T-helper 1 cell treated with Interleukin-12 subunit alpha and Interleukin-12 subunit beta and Interleukin-4 antibody, amounts not matched to agents 30 μg/mL and 1 μg/mL, for 36 hours (primary cell): ENCODE measurements around the gene SHKBP1.
A peak's percentile ranks its signal among the peaks of the same experiment; 100 is the strongest.

Experiments used
- H3K27ac Mint-ChIP-seq: one replicate; pipeline ENCODE4 v1.8.0; 2021; ENCODE audit warnings: mild to moderate bottlenecking, mixed read lengths
- H3K27me3 Mint-ChIP-seq: one replicate; pipeline ENCODE4 v1.8.0; 2021; ENCODE audit warnings: low read depth, mixed read lengths
- H3K36me3 Mint-ChIP-seq: one replicate; pipeline ENCODE4 v1.8.0; 2021; ENCODE audit warnings: low read depth, mixed read lengths
- H3K4me1 Mint-ChIP-seq: one replicate; pipeline ENCODE4 v1.8.0; 2021; ENCODE audit warnings: low read depth, mixed read lengths
- H3K4me3 Mint-ChIP-seq: one replicate; pipeline ENCODE4 v1.8.0; 2021; ENCODE audit warnings: mild to moderate bottlenecking, moderate library complexity, mixed read lengths
- H3K9me3 Mint-ChIP-seq: one replicate; pipeline ENCODE4 v1.8.0; 2021; ENCODE audit warnings: mixed read lengths

SHKBP1 gene

DNA sequence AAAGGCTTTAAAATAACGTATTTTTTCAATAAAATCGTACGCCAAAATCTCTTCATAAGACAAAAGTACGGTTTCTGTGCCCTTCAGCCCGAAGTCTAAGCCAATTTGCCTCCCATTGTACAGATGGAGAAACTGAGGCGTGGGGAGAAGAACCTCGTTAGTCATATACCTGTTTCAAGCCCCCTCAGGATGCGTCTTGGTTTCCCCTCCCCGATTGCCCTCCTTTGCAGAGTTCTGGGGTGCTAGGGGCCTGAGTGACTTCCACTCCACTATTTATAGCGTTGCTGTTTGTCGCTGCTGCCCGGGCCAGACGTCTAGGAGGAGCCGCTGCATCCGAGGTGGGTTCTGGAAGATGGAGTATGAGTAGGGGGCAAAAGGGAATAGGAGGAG is 22.2 kb downstream of the SHKBP1 start:
- no peak overlapping the region for H3K27ac Mint-ChIP-seq
- H3K4me1 Mint-ChIP-seq: peaks cover 45% of the 10 kb centered on the region
- H3K27me3 Mint-ChIP-seq: peaks cover 67% of the 10 kb centered on the region
- peaks cover 2% of the 10 kb centered on the region for H3K36me3 Mint-ChIP-seq
- peak overlapping the region; percentile 3 for H3K4me3 Mint-ChIP-seq
- H3K9me3 Mint-ChIP-seq: no peaks in the 10 kb centered on the region

DNA sequence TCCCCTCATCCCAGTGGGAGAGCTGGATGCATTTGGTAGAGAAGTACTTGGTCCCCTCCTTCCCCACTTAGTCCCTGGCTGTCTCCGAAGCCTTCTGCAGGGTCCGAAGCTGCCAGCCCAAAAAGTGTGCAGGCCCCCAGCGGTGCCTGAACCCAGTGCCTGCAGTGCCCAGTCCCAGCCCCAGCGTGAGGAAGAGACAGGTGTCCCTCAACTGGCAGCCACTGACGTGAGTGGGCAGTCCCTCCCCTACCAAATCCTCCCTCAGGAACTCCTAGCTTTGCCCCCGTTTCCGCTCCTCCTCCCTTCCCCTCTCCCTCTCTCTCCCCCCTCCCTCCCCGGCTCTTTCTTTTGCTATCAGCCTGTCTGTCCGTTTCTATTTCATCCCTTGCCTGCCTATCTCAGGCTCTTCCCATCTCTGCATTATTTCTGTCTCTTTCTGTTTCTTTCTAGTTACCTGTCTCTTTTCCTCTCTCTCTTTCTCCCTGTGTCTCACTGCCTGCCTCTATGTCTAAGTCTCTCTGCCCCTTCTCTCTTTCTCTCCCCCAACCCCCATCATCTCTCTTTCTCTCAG is 22.7 kb downstream of the SHKBP1 start:
- Mint-ChIP-seq H3K4me3 (peak overlapping the region; percentile 56), H3K27me3 (peaks cover 70% of the 10 kb centered on the region), H3K4me1 (peaks cover 46% of the 10 kb centered on the region), H3K9me3 (no peaks in the 10 kb centered on the region), H3K27ac (no peak overlapping the region), H3K36me3 (peaks cover 2% of the 10 kb centered on the region)

DNA sequence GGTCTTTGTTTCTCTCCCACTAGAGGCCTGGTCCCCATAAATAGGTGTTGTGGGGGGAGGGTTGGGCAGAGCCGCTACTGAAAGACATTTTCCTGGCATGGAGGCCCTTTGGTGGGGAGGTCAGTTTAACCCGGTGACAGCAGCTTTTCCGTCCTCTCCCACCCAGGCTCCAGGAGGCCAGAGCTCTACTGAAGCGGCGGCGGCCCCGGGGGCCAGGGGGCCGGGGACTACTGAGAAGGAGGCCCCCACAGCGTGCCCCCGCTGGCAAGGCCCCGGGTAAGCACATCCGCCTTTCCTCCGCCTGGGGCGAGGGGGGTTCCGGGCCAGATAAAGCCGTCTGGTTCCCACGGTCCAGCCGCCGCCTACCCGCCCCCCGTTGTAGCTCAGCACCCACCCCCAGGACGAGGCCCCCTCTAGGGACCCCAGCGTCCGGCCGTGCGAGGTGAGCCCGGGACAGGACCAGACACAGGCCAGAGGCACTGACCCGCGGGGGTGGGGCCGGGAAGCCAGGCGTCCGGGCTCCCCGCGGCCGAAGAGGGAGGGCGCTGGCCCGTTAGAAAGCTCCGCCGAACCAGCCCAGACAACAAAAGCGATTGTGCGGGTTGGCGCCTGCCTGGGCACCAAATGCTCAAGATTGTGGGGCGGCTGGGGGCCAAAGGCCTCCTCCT is 23.4 kb downstream of the SHKBP1 start:
- H3K4me3 Mint-ChIP-seq: peak overlapping the region; percentile 56
- H3K27me3 Mint-ChIP-seq: peaks cover 65% of the 10 kb centered on the region
- peaks cover 2% of the 10 kb centered on the region for H3K36me3 Mint-ChIP-seq
- peaks cover 44% of the 10 kb centered on the region for H3K4me1 Mint-ChIP-seq
- H3K9me3 Mint-ChIP-seq: no peaks in the 10 kb centered on the region
- H3K27ac Mint-ChIP-seq: no peak overlapping the region

GRCh38 chr19:40600570-40601133 is 24.0 kb downstream of the SHKBP1 start:
- H3K9me3 Mint-ChIP-seq: no peaks in the 10 kb centered on the region
- no peak overlapping the region for H3K27ac Mint-ChIP-seq
- peak overlapping the region; percentile 44 for H3K4me3 Mint-ChIP-seq
- peaks cover 59% of the 10 kb centered on the region for H3K27me3 Mint-ChIP-seq
- H3K4me1 Mint-ChIP-seq: peaks cover 47% of the 10 kb centered on the region
- peaks cover 2% of the 10 kb centered on the region for H3K36me3 Mint-ChIP-seq

DNA sequence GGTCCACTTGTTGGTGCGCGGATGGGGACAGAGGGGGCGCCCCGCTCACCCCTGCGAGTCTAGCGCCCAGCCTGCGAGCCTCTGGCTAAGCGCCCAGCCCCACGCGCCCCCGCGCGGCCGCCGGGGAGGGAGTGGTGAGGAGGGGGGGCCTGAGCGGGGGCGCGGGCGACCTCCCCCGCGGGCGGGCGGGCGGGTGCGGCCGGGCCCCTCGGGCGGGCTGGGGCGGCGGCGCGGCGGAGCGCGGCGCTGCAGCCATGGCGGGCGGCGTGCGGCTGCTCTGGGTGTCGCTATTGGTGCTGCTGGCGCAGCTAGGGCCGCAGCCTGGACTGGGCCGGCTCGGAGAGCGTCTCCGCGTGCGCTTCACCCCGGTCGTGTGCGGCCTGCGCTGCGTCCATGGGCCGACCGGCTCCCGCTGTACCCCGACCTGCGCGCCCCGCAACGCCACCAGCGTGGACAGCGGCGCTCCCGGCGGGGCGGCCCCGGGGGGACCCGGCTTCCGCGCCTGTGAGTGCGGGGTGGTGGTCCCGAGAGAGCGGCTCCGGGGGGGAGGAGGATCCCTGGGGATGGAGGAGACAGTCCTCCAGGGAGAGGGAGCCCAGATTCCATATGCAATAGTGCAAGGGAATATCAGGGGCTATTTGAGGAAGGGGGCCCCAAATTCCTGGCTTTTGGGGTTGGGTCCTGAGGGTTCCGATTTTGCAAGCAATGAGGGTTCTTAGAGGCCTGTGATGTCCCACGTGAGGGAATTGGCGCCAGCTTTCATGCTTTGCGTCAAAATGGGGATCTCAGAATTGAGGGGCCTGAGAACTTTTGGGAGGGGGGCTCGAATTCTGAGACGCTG is 24.7 kb downstream of the SHKBP1 start, which contains the start of gene LTBP4:
TSS of gene LTBP4 (plus strand) at position 236 of the 841 bp plus-strand sequence. CDS start at position 255, 19 bp downstream.
- H3K4me3 Mint-ChIP-seq: peak within 1 kb of the TSS; percentile 59
- no peaks in the 10 kb centered on the region for H3K9me3 Mint-ChIP-seq
- peaks cover 53% of the 10 kb centered on the region for H3K27me3 Mint-ChIP-seq
- H3K4me1 Mint-ChIP-seq: peaks cover 50% of the 10 kb centered on the region
- peaks cover 2% of the 10 kb centered on the region for H3K36me3 Mint-ChIP-seq
- no peak within 1 kb of the TSS for H3K27ac Mint-ChIP-seq

DNA sequence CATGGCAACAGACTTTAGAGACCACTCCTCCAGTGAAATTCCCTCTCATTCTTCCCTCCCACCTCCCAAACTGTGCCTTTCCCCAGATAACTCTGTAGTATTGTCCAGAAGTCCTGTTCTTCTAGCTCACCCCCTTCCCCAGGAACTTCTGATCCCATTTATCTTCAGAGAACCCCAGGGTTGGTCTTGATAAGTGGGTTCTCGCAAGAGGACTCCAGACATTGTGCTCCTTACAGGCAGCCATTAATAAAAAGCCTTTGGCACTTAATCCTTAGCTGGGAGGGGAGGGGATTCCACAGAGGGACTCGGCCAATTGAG is 26.4 kb downstream of the SHKBP1 start:
- H3K36me3 Mint-ChIP-seq: peaks cover 2% of the 10 kb centered on the region
- H3K27me3 Mint-ChIP-seq: peaks cover 41% of the 10 kb centered on the region
- H3K4me1 Mint-ChIP-seq: peaks cover 58% of the 10 kb centered on the region
- H3K27ac Mint-ChIP-seq: no peak overlapping the region
- no peaks in the 10 kb centered on the region for H3K9me3 Mint-ChIP-seq
- H3K4me3 Mint-ChIP-seq: peak overlapping the region; percentile 34

DNA sequence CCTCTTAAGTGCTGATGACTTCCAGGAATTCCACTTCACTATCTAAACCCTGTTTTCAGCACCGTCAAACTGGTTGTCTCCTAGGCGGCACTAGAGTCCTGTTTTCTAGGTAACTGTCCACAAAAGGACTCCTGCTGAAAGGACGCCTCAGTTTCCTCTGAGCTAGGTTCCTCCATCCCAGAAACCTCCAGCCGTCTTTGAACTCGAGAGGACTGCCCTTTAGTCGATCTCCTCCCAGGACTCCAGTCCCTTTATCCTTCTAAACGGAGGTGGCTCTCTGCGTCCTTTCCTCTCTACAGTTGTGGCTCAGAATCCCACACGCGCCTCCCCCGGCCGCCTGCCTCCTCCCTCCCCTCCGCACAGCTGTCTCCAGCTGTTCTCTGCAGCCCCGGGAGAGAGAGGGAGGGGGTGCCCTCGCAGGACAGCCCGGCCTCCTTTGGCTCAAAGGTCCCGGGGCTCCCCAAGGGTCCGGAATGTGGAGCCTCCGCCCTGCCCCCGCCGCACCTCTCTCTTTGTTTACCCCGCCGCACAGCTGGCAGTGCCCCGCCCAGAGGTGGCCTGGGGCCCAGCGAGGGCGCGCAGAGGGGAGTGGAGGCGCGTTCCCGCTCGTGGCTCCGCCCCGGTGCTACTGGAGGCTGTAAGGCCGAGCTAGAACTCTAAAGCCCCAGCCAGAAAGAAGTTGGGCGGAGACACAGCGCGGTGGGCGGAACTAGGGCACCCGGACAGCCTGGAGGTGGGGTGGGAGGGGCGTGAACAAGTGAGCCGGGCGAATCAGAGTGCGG is 26.9 kb downstream of the SHKBP1 start:
- Mint-ChIP-seq H3K4me3 (peak overlapping the region; percentile 86), H3K4me1 (peaks cover 56% of the 10 kb centered on the region), H3K36me3 (peaks cover 2% of the 10 kb centered on the region), H3K27ac (peak overlapping the region; percentile 85), H3K27me3 (peaks cover 37% of the 10 kb centered on the region), H3K9me3 (no peaks in the 10 kb centered on the region)

DNA sequence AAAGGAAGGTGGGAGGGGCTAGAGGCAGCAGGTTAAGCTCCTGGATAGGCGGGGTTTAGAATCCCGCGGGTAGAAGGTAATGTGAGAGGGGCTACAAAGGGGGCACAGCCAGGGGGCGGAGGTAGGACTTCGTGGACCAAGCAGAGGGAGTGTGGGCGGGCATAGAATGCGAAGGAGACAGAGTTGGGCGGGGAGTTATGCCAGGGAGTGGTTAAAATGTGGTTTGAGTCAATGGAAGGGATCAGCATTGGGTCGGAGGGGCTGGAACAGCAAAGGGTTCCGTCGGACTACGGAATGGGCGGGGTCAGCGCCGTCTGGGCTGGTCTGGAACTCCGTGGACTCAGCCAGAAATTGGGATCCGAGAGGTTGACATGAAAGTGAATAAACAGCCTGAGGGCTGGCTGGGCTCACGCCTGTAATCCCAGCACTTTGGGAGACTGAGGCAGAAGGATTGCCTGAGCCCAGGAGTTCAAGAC is 27.5 kb downstream of the SHKBP1 start:
- peaks cover 56% of the 10 kb centered on the region for H3K4me1 Mint-ChIP-seq
- peaks cover 31% of the 10 kb centered on the region for H3K27me3 Mint-ChIP-seq
- H3K36me3 Mint-ChIP-seq: peaks cover 2% of the 10 kb centered on the region
- H3K27ac Mint-ChIP-seq: peak overlapping the region; percentile 85
- peak overlapping the region; percentile 86 for H3K4me3 Mint-ChIP-seq
- no peaks in the 10 kb centered on the region for H3K9me3 Mint-ChIP-seq

DNA sequence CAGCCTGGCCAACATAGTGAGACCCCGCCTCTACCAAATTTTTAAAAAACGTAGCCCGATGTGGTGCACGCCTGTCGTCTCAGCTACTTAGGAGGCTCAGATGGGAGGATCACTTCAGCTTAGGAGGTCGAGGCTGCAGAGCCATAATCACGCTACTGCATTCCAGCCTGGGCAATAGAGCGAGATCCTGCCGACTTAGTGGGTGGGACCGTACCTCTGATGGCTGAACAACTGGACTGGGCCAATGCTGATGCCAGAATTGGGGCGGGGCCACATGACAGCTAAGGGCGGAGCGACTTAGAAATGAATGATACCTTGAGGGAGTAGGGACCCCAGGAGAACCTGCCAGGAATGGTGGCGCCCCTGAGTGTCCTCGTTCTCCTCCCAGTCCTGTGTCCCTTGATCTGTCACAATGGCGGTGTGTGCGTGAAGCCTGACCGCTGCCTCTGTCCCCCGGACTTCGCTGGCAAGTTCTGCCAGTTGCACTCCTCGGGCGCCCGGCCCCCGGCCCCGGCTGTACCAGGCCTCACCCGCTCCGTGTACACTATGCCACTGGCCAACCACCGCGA is 28.1 kb downstream of the SHKBP1 start:
- Mint-ChIP-seq H3K4me1 (peaks cover 54% of the 10 kb centered on the region), H3K27ac (peak overlapping the region; percentile 96), H3K27me3 (peaks cover 26% of the 10 kb centered on the region), H3K36me3 (peaks cover 2% of the 10 kb centered on the region), H3K9me3 (no peaks in the 10 kb centered on the region), H3K4me3 (peak overlapping the region; percentile 86)

DNA sequence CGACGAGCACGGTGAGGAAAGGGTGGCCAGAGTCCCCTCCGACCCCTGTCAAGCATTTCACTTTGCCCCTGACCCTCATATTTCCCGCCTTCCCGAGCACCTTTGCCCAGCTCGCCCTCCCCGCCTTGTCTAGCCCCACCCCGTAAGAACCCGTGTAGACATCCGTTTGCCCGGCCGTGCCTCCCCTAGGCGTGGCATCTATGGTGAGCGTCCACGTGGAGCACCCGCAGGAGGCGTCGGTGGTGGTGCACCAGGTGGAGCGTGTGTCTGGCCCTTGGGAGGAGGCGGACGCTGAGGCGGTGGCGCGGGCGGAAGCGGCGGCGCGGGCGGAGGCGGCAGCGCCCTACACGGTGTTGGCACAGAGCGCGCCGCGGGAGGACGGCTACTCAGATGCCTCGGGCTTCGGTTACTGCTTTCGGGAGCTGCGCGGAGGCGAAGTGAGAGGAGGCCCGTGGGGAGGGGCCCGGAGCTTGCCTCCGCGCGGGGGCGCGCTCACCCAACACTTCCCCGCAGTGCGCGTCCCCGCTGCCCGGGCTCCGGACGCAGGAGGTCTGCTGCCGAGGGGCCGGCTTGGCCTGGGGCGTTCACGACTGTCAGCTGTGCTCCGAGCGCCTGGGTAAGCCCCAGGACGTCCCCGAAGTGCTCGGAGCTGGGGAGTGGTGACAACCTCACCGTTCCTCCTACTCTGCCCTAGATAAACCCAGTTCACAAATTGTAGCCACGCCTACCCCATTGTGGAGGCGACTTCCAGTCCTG is 28.7 kb downstream of the SHKBP1 start:
- no peaks in the 10 kb centered on the region for H3K9me3 Mint-ChIP-seq
- peak overlapping the region; percentile 90 for H3K4me3 Mint-ChIP-seq
- H3K27ac Mint-ChIP-seq: peak overlapping the region; percentile 96
- H3K27me3 Mint-ChIP-seq: peaks cover 23% of the 10 kb centered on the region
- H3K4me1 Mint-ChIP-seq: peaks cover 57% of the 10 kb centered on the region
- peaks cover 2% of the 10 kb centered on the region for H3K36me3 Mint-ChIP-seq

DNA sequence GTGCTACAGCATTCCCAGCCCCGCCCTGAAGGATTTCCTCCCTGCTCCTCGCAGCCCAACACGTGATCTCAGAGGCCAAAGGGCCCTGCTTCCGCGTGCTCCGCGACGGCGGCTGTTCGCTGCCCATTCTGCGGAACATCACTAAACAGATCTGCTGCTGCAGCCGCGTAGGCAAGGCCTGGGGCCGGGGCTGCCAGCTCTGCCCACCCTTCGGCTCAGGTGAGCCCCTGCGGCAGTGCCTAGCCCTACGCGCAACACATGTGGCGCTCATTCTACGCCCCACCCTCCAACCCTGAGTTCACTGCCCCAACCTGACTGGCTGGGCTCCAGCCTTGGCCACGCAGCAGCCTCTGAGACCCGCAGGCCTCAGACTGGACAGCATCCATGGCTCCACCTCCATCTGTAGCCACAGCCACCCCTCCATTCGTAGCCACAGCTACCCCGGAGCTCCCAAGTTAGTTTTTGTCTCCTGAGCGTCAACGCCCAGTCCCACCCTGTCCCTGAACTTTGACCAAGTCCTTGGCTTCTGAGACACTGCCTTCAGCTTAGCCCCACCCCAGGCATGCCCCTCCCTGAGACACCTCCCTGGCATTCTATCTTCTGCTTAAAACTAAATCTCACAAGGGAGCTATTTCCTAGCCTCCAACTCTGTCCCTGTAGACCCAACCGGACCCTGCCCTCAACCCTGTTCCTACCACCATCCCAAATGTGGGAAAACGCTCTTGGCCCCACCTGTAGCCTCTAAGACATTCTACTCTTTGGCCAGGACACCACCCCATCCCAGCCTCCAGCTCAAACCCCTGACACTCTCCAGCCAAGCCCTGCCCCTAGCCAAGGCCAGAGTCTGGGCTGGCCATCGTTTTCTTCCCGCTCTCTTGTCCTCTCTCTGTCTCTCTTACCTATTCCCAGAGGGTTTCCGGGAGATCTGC is 30.9 kb downstream of the SHKBP1 start:
- Mint-ChIP-seq H3K9me3 (no peaks in the 10 kb centered on the region), H3K27me3 (peaks cover 10% of the 10 kb centered on the region), H3K4me3 (peak overlapping the region; percentile 70), H3K27ac (peak overlapping the region; percentile 66), H3K4me1 (peaks cover 56% of the 10 kb centered on the region), H3K36me3 (no peaks in the 10 kb centered on the region)

GRCh38 chr19:40608240-40608621 is 31.6 kb downstream of the SHKBP1 start:
- H3K9me3 Mint-ChIP-seq: no peaks in the 10 kb centered on the region
- peaks cover 54% of the 10 kb centered on the region for H3K4me1 Mint-ChIP-seq
- peak overlapping the region; percentile 66 for H3K27ac Mint-ChIP-seq
- H3K36me3 Mint-ChIP-seq: no peaks in the 10 kb centered on the region
- peaks cover 5% of the 10 kb centered on the region for H3K27me3 Mint-ChIP-seq
- peak overlapping the region; percentile 69 for H3K4me3 Mint-ChIP-seq
